ENCODE results near the gene ABCB10.

Gene ABCB10

DNA sequence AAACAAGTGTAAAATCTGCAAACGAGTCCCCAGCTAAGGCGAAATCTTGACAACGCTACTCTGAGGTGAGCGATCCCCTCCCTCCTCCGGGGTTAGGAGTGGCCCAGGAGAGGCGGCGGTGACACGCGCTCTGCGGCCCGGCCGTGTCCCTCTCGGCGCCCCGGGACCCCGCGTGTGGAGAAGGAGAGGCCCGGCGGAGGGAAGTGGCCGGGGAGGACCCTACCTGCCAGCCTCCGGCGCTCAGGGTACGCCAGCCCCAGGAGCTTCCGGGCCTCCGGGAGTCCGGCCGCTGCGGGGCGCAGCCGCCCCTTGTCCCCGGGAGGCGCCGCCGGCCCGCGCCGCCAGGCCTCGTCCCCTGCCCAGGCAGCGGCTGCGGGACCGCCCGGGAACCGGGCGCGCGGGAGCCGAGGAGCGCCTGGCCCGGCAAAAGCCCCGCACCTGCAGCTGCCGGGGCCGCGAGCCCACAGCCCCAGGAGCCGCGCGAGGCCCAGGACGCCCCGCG is 543 bp downstream of the ABCB10 start:
- TF ChIP-seq, protein P1, sequence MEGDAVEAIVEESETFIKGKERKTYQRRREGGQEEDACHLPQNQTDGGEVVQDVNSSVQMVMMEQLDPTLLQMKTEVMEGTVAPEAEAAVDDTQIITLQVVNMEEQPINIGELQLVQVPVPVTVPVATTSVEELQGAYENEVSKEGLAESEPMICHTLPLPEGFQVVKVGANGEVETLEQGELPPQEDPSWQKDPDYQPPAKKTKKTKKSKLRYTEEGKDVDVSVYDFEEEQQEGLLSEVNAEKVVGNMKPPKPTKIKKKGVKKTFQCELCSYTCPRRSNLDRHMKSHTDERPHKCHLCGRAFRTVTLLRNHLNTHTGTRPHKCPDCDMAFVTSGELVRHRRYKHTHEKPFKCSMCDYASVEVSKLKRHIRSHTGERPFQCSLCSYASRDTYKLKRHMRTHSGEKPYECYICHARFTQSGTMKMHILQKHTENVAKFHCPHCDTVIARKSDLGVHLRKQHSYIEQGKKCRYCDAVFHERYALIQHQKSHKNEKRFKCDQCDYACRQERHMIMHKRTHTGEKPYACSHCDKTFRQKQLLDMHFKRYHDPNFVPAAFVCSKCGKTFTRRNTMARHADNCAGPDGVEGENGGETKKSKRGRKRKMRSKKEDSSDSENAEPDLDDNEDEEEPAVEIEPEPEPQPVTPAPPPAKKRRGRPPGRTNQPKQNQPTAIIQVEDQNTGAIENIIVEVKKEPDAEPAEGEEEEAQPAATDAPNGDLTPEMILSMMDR (IDR thresholded peaks at IDR 0.05; ENCODE audit: borderline replicate concordance, insufficient read depth, low read depth, low read length) = 0 out of 2 replicates have a peak, but pooled peaks have one; percentile 21
- peak overlapping the region; percentile 76 for H3K4me3 ChIP-seq (ENCODE audit: low read depth, low read length)

DNA sequence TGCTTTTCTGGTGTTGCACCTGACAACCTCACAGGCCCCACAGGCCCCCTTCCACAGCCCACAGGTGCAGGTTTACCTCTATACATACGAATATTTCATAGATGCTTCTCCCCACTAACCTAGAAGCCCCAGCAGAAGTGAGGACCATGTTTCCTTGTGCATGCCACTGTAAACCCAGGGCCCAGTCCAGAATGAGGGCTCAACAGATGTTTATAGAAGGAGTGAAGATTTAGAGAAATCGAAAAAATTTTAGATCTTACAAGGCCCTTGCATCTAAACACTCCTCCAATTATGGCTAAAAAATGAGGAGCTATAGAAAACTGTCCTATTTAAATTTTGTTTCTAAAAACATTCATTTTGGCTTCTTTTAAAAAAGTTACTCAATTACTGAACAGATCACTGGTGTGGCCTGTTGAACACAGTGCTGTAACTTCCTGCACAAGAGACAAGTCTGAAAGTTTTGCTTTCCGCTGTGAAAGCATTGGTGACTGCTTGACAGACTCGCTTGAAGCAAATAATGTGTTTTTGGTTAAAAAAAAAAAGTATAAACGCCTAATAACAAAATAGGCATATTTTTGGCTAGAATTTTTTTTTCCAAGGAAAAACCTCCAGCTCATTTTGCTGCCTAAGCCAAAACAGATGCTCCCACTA is 1.2 kb downstream of the ABCB10 start:
- H3K4me3 ChIP-seq (ENCODE audit: low read depth, low read length) = peak overlapping the region; percentile 76

DNA sequence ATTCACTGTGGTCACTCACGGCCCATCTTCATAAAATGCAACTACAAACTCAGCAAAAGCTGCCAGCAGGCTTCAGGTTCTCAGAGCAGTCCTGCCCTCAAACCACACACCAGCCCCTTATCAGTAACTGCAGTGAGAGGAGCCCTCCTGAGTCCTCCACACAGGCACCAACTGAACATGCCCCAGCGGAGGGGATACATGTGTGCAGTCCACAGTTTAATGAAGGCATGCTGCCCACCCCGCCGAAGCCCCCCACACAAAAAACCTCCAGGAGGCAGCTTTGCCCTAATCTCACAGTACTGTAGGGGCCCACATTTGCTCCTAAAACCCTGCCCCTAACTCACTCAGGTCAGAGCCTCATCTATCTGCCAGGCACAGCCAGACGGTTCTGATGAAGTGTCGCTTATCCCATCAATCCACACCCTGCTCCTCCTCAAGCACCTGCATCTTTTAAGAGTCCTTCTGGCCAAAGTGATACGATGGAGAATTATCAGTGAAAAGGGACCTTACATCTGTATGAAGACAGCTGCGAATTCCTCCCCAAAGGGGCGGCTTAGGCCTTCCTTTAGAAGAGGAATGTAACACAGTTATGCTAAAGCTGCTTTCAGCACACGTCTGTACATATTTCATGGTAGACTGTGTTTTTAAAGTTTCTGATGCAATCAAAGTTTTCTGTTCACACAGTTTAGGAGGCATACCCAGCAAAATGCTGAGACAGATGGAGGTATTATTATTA is 3.5 kb downstream of the ABCB10 start:
- no peak overlapping the region for H3K4me3 ChIP-seq (ENCODE audit: low read depth, low read length)
- TF ChIP-seq, protein P1 (IDR thresholded peaks at IDR 0.05; ENCODE audit: borderline replicate concordance, insufficient read depth, low read depth, low read length) = no peak

More for the DNA sequence above, 1.2 kb downstream of the ABCB10 start:
- TF ChIP-seq, protein P1 (IDR thresholded peaks at IDR 0.05; ENCODE audit: borderline replicate concordance, insufficient read depth, low read depth, low read length) = no peak

DNA sequence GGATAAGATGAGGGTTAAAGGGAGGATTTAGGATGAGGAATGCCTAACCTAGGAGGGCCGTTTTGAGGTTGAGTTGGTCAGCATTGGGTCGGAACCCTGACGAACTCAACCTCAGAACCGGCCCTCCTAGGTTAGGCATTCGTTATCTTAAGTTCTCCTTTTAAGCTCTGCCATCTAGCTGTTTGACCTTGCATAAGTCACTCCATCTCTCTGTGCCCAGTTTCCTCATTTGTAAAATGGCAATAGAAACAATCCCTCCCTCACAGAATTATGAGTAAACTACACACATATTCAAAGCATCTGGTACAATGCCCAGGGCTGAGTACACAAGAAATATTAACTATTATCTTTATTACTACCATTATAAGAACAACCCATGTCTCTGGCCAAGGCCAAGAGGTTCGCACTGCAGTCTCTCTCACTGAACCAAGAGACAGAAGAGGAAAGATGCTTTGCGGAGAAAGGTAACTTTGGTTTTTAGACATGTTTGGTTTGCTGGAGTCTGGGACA is 4.8 kb downstream of the ABCB10 start:
- TF ChIP-seq, protein P1 (IDR thresholded peaks at IDR 0.05; ENCODE audit: borderline replicate concordance, insufficient read depth, low read depth, low read length) = no peak
- H3K4me3 ChIP-seq (ENCODE audit: low read depth, low read length) = no peak overlapping the region

DNA sequence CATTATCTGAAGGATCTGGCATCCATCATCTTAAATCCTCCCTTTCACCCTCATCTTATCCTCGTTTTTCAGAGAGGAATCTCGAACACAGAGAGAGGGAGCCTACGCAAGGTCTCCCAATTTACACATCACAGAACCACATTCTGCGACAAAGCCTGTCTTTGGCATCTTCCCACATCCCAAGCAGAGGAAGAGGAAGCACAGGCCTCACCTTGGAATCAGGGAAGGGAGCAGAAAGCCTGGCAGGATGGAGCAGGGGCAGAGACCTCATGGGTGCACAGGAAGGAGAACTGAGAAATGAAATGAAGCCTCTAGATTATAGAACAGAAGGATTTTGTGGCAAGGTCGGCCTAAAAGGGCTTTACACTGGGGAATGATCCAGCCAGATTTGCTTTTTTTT is 5.8 kb downstream of the ABCB10 start:
- TF ChIP-seq, protein P1 (IDR thresholded peaks at IDR 0.05; ENCODE audit: borderline replicate concordance, insufficient read depth, low read depth, low read length) = no peak
- H3K4me3 ChIP-seq (ENCODE audit: low read depth, low read length) = no peak overlapping the region

DNA sequence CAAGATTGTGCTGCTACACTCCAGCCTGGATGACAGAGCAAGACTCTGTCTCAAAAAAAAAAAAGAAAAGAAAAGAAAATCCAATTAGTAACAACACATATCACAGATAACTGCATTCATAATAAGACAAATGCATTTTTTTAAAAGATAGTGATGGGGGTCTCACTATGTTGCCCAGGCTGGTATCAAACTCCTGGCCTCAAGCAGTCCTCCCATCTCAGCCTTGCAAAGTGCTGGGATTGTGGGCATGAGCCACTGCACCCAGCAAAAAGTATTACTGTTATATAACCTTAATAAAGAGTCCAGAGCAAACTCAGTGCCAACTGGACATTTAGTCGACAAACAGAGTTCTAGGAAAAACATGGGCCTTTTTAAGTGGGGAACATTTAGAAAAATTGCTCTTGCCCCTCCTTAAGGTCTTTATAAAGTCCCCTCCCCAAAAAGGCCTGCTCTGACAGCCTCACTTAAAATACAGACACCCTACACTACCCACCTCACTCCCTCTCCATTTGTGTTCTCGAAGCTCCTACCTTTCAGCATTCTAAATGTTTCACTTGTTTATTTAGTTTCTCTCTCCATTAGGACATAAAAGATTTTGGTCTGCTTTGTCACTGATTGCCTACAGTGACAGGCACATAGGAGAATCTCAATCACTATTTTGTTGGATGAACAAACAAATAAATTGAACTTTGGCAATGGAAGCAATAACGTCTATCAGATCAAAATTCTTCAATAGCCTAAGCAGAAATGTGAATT is 7.5 kb downstream of the ABCB10 start:
- H3K4me3 ChIP-seq (ENCODE audit: low read depth, low read length) = no peak overlapping the region
- TF ChIP-seq, protein P1 (IDR thresholded peaks at IDR 0.05; ENCODE audit: borderline replicate concordance, insufficient read depth, low read depth, low read length) = no peak
